Fibroblast of skin of abdomen (primary cell): ENCODE results near the gene TRAF2.
"Not testable (repeated sequence)": the region's sequence is repeated elsewhere in the genome, so short reads cannot be mapped to it uniquely, and the experiment has no call there.

Source experiments
- DNase-seq: peaks from one replicate; pipeline ENCODE4 v3.0.0-alpha.2; 2013

The TRAF2 gene

DNA sequence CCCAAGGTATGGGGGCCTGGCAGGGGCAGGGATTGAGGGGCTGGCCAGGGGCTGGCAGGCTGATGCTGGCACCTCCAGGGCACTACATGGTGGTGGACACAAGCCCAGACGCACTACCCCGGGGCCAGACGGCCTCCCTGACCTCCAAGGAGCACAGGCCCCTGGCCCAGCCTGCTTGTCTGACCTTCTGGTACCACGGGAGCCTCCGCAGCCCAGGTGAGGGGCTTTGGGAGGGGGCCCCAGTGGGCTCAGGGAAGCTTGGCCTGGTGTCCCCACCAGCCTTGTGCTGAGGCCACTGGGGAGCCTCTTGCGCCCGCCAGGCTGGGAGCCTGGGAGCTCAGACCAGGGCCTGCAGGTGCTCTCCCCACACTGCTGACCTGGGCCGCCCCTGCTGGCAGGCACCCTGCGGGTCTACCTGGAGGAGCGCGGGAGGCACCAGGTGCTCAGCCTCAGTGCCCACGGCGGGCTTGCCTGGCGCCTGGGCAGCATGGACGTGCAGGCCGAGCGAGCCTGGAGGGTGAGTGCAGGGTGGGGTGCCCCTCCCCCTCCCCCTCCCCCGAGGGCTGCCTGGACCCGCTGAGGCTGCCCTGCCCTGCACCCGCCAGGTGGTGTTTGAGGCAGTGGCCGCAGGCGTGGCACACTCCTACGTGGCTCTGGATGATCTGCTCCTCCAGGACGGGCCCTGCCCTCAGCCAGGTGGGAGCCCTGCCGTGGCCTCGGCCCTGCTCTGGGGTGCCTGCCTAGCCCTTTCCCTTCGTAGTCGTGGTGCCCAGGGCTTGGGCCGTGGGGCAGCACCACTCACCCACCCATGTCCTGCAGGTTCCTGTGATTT, 28.5 kb upstream of the TRAF2 start:
- no peak for DNase-seq

DNA sequence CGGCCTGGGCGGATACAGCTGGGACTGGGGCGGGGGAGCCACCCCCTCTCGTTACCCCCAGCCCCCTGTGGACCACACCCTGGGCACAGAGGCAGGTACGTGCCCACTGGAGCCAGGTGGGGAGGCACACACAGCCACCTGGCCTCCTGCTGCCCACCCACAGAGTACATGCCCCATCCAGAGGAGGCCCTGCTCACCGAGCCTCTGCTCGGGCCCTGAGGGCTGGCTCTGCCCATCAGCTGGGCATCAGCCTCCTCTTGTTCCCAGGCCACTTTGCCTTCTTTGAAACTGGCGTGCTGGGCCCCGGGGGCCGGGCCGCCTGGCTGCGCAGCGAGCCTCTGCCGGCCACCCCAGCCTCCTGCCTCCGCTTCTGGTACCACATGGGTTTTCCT, 27.9 kb upstream of the TRAF2 start:
- DNase-seq = no peak

DNA sequence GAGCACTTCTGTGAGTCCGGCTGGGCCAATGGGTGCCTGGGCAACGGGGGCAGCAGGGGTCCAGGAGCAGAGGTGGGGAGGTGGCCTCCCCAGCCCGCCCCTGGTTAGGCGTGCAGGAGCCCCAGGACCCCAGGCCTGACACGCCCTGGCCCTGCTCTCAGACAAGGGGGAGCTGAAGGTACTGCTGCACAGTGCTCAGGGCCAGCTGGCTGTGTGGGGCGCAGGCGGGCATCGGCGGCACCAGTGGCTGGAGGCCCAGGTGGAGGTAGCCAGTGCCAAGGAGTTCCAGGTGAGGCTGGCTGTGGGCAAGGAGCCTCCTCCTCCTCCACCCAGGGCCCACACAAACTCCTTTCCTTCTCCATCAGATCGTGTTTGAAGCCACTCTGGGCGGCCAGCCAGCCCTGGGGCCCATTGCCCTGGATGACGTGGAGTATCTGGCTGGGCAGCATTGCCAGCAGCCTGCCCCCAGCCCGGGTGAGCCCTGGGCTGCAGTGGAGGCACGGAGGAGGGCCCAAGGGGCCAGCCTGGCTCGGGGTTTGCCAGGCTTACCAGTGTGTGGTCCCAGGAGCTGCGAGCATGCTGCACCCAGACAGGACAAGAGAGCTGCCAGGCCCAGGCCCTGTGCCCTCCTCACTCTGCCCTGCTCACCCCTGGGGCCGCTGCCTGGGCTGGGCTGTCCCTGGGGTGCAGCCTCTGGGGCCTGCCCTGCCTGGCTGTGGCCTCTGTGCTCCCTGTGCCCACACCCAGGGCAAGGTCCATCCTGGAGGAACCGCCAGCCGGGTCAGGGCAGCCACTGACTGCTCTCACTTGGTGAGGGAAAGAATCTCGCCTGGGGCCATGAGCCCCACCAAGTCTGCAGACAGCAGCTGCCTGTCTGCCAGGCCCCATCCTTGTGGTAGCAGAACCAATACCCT, 27.2 kb upstream of the TRAF2 start:
- no peak for DNase-seq

DNA sequence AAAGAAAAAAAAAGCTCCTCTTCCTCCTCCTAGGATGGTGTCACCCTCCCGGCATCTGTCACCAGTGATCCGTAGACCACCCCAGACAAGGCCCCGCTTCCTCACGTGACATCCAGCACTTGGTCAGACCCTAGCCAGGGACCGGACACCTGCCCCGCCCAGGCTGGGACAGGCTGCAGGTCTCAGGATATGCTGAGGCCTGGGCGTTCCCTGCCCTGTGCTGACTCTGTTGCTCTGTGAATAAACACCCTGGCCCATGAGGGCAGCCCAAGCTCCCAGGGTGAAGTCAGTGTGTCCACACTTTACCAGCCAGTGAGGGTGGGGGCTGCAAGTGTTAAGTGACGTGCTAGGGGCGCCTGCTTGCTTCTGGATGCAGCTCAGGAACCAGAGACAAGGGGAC, 25.8 kb upstream of the TRAF2 start:
- no peak for DNase-seq

DNA sequence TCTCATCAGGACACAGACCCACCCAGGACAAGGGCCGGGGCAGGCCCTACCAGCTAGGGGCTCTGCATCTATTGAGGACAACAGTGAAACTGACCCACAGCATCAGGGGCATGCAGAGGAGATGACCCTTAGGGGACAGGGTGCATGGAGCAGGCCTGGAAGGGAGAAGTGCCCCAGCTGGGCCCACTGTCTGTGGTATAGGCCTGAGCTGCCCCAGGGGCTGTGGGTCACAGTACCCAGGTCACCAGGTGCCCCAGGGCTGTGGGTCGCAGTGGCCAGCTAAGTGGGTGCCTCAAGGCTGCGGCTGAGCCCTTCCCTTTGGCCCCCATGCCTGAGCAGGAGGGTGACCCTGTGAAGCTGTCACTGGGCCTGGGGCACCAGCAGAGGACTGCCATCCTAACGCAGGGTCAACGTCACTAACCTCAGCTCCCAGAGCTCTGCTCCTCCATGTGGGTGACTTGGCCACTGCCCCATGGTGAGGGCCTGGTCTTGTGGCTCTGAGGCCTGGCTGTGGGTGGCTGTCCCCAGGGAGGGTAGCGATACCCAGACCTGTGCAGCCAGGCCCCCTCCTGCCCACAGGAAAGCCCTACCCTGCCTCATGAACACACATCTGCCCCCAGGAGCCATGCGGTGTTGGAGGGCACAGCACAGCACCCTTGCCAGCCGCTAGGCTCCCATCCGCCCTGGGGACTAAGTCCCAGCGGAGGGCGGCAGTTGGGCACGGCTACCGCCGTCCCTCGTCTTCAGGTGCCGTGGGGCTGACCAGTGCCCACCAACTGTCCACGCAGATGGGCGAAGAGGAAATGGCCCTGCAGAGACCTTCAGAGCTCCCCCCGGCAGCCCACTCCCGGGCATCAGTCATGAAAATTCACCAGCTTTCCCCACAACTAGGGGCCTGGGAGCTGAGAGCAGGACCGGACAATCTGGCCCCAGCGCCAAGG, 25.1 kb upstream of the TRAF2 start:
- no peak for DNase-seq

DNA sequence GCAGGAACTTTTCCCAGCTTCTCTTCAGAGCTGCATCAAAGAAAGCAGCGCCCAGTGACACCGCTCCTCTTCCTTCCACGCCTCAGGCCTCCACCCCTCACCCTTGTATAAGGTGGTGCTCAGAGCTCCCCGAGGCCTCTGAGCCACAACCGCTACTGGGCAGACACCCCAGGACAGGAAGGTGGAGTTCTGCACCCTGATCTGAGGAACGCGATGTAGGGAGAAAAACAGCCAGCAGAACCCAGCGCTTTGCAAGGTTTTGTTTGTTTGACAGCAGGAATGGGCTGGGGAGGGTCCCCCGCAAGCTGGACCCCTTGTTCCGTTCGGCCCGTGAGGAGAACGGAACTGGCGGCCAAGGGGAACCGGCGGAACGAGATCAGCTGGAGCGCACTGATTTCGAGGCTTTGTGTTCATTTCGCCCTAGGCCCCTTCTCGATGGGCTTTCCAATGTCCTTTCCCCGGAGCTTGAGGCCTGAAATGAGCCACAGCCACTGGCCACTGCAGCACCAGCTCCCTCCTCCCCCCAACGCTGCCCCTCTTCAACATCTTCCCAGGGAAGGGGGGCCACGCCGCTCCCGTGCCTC, 24.4 kb upstream of the TRAF2 start:
- DNase-seq = no peak

DNA sequence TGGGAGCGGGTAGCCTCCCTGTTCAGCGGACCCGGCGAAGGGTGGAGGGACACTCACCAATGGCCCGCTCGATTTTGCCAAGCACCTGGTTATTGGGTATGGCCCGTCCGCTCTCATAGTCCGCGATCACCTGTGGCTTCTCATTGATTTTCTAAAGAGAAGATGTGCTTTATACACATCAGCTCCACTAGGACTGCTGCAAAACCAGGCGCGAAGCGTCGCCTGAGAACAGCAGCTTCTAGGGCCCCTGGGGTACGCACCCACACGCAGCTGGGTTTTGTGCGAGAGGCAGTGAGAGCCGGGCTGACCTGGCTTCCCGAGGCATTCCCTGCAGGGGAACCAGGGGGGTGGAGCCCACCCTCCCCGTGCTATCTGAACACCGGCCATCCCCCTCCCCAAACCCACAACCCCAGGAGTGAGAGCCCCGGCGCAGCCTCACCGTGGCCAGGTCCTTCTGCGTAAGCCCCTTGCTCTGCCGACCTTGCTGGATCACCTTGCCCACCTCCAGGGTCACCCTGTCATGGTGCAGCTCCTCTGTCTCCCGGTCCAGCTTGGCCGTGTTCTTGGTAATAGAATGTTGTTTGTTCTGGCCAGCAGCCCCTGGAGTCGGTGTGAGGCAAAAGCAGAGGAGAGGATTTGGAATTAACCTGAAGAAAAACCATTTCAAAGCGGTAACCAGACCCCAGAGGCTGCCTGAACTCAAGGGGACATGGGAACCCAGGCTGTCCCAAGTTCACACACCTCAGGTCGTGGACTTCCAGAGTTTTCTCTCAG, 23.3 kb upstream of the TRAF2 start:
- no peak for DNase-seq

DNA sequence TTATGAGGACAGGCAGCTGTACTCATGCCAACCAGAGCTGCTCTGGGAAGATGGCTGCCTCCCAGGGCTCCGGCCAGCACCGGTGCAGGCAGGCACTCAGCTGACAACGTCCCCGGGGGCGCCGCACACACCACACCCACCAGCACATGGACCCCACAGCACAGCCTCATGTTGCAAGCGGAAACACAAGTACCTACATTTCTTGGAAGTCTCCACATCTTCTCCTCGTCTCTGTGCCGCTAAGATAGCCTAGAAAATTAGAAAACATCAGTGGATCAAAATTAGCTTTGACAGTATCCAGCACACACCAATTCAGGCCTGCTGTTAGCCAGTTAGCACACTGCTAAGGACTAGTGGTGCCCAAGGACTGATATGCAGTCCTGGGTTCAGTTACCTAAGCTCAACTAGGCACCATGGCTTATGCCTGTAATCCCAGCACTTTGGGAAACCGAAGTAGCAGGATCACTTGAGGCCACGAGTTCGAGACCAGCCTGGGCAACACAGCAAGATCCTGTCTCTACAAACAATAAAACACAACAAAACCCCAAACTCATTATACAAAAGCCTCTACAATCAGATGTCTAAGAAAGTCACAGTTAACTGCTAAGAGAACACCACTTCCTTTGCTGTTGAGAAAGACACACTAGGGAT, 22.6 kb upstream of the TRAF2 start:
- no peak for DNase-seq

DNA sequence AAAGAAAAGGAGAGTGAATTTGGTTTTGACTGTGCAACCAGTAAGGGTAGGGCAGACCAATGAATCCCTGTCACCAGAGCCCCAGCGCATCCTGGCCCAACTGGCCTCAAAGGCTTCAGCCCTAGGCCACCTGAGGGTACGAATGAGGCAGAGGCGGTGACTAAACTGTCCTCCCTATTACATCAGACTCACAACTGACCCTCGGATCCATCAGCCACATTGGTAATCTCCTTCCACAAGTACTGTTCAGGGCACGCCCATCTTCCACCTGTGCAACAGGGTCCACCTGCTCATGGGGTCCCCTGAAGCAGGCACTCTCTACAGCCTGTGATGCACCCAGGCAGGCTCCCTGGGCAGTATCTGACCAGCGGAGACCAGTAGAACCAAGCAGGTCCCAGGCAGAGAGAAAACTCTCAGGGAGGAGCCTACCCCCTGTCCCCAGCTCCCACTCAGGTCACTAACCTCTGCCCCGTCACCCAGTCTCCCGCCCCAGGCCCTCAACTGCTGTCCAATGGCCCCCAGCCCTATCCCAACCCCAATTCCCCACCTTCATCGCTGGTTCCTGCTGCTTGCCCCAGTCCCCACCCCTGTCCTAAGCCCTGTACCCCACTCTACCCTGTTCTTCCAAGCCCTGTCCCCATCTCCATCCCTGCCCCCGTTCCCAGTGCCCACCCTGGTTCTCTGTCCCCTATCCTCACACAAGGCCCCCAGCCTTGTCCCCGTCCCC, 21.1 kb upstream of the TRAF2 start:
- no peak for DNase-seq

DNA sequence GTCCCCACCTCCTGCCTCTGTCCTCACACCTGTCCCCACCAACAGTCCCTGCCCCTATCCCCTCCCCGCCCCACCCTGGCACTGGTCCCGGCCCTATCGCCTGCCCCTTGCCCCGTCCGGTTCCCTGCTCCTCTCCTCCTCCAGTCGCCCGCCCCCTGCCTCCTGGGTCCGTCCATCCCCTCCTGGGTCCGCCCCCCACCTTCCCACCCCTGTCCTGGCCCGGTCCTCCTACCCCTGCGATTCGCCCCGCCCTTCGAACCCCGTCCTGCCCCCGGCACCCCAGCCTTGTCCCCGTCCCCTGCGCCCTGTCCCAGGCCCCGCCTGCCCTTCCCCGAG, 20.6 kb upstream of the TRAF2 start:
- no peak for DNase-seq

DNA sequence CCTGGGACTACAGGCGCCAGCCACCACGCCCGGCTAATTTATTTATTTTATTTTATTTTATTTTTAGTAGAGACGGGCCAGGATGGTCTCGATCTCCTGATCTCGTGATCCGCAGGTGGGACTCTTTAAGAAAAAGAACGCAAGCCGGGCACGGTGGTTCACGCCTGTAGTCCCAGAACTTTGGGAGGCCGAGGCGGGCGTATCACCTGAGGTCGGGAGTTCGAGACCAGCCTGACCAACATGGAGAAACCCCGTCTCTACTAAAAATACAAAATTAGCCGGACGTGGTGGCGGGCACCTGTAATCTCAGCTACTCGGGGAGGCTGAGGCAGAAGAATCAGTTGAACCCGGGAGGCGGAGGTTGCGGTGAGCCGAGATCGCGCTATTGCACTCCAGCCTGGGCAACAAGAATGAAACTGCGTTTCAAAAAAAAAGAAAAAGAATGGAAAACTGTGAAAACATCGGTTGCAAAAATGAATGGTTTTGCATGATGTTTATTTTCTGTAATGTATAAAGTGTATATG, 19.4 kb upstream of the TRAF2 start:
- not testable (repeated sequence) for DNase-seq

DNA sequence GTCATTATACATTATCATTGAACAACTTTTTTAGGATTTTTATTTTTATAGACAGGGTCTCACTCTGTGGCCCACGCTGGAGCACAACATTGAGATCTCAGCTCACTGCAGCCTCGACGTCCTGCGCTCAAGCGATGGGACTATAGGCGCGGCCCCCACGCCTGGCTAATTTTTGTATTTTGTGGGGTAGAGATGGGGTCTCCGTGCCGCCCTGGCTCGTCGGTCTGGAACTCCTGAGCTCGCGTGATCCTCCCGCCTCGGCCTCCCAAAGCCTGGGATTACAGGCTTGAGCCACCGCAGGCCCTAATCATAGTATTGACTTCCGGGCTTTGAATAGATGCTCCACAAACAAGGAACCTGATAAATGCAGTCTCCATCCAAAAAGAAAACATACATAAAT, 18.8 kb upstream of the TRAF2 start:
- no peak for DNase-seq

DNA sequence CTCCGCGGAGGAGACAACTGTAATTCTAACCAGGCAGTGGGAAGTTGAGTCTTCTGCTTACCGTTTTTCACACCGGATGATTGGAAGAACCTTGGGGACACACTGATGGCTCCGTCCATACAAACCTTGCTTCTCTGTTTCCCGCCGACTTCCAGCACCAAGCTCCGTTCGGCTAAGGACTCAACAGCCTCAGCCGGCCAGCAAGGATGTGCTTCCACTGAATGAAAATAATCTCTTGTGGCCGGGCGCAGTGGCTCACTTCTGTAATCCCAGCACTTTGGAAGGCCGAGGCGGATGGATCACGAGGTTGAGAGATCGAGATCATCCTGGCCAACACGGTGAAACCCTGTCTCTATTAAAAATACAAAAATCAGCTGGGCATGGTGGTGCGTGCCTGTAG, 18.4 kb upstream of the TRAF2 start:
- DNase-seq = no peak

DNA sequence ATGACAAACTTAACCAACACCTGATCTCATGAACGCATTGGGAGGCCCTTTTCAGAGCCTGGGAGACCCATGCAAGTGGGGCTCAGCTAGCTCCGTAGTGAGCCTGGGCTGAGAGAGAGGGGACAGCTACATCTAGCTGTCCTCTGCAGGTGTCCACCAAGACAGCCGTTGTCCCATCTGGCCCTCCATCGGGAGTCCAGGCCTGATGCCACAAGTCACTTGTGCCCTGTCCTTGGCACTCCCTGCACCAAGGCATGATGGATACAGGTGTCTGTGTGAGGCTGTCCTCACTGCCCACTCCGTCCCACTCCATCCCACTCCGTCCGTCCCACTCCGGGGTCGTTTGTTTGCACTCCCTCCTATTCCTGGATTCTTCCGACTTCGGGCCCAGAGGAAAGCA, 17.7 kb upstream of the TRAF2 start:
- DNase-seq = no peak

DNA sequence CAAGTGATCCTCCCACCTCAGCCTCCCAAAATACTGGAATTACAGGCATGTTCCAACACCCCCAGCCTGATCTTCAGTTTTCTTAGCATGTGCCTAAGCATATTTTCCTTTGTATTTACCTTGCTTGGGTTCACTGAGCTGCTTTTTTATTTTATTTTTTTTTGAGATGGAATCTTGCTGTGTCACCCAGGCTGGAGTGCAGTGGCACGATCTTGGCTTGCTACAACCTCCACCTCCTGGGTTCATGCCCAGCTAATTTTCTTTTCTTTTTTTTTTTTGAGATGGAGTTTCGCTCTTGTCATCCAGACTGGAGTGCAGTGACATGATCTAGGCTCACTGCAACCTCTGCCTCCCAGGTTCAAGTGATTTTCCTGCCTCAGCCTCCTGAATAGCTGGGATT, 16.7 kb upstream of the TRAF2 start:
- DNase-seq = not testable (repeated sequence)

DNA sequence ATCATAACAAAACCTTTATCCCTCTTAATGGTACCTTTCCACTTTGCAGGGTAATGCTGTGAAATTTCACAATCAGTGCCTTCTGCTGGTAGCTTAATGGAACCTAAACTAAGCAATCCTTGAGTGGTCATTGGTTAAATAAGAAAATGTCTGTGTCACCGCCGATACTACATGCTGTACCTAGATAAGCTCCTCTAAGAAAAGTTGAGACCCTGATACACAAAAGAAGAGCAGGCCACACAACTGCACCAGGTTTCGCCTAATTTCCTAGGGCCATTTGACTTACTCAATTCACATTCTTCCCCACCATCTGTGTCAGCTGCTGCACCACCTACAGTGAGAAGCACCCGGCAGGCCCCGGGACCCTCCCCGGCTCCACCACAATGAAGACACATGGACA, 11.2 kb upstream of the TRAF2 start:
- DNase-seq = no peak

DNA sequence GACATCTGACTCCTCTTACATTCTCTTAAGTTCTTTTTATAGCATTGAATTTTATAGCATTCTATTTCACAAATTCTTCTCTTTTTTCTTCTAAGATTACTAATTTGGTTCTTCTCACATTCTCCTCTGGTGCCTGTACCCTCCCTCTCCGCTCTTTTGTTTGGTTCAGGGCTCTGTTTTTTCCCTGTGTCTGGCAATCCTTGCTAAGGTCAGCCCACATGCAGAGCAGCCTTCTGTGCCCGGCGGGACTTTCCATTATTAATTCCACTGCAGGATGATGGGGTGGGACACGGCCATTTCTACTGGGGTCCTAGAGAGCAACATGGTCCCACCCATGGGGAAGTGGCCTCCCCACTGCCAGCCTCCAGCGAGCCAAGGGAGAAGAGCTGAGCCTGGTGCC, 9.8 kb upstream of the TRAF2 start:
- no peak for DNase-seq

DNA sequence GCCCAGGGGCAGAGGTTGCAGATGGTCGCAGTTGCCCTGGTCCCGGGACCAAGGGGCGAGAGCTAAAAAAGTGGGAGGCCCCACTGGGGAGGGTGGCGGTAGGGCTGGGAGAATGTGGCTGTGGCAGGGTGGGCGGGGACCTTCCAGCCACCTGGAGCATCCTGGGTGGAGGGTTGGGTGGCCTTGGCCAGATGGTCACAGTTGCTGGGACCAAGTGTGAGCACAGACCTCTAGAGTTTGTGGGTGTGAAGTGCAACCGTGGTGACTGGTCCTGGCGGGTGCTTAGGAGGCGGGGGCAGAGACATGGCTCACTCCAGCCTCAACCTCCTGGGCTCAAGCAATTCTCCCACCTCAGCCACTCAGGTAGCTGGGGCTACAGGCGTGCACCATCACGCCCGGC, 5.7 kb upstream of the TRAF2 start:
- no peak for DNase-seq

DNA sequence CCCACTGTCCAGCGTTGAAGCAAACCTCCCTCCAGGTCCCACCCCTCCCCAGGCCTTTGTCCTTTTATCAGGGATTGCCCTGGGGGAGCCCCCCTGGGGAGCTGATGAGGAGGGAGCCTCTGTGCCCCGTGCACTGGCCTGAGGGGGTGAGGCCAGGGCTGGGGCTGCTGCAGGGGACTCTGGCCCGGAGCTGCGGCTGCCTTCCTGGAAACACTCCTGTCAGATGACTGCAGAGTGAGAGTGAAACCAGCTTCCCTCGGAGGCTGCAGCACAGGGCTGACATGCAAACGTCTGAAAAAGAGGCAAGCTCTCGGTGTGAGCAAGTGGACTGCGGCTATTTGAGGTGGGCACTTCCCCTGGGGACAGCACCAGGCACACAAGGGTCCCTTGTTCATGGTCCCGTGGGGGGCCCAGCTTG, 4.6 kb upstream of the TRAF2 start:
- no peak for DNase-seq
